Measurements from ENCODE around the gene MYH11. TPM values are rescaled to one million over a fixed set of nuclear protein-coding genes. Genes with fewer than 3 reads are reported as not detected.
"Not testable (repeated sequence)": the region's sequence is repeated elsewhere in the genome, so short reads cannot be mapped to it uniquely, and the experiment has no call there.

MYH11 gene
- total RNA-seq, 1 donor from 2014 or later, result 102 TPM

- peaks cover 5% of the 10 kb centered on the region for H3K36me3 ChIP-seq
- ATAC-seq (peak in 1 of 2 donors; percentile 34), DNase-seq (no peak)
- H3K4me3 ChIP-seq, result no peak overlapping the region
- no peak for TF ChIP-seq CTCF (IDR thresholded peaks at IDR 0.05)
- H3K27me3 ChIP-seq (ENCODE audit: low read depth), result no peaks in the 10 kb centered on the region
- intact Hi-C loops (cut with DNase I), result no loop called here
- H3K27ac ChIP-seq, result no peak overlapping the region
- peaks cover 23% of the 10 kb centered on the region for H3K4me1 ChIP-seq
- no peaks in the 10 kb centered on the region for H3K9me3 ChIP-seq
Observed at GRCh38 chr16:15658149-15658548, 198.7 kb downstream of the MYH11 start.

GRCh38 chr16:15655561-15655960, 201.3 kb downstream of the MYH11 start:
- H3K9me3 ChIP-seq; ATAC-seq; DNase-seq; H3K4me3 ChIP-seq; intact Hi-C loops (cut with DNase I); H3K36me3 ChIP-seq; H3K27ac ChIP-seq; H3K27me3 ChIP-seq (ENCODE audit: low read depth): not testable (repeated sequence)
- H3K4me1 ChIP-seq, result peaks cover 38% of the 10 kb centered on the region

- Histone ChIP-seq H3K9me3 (no peaks in the 10 kb centered on the region), H3K27ac (no peak overlapping the region), H3K4me1 (peaks cover 35% of the 10 kb centered on the region), H3K27me3 (ENCODE audit: low read depth) (no peaks in the 10 kb centered on the region), H3K4me3 (no peak overlapping the region), H3K36me3 (peaks cover 5% of the 10 kb centered on the region)
- DNase-seq (no peak), ATAC-seq (no peak)
- intact Hi-C loops (cut with DNase I), result no loop called here
- no peak for TF ChIP-seq CTCF (IDR thresholded peaks at IDR 0.05)
Observed at GRCh38 chr16:15654591-15654990, 202.2 kb downstream of the MYH11 start.

- intact Hi-C loops (cut with DNase I), result no loop called here
- Histone ChIP-seq H3K4me3 (no peak overlapping the region), H3K9me3 (no peaks in the 10 kb centered on the region), H3K27ac (no peak overlapping the region), H3K27me3 (ENCODE audit: low read depth) (no peaks in the 10 kb centered on the region), H3K36me3 (peaks cover 5% of the 10 kb centered on the region), H3K4me1 (peaks cover 30% of the 10 kb centered on the region)
- no peak for TF ChIP-seq CTCF (IDR thresholded peaks at IDR 0.05)
- DNase-seq (no peak), ATAC-seq (no peak)
Observed at GRCh38 chr16:15653227-15653626, 203.6 kb downstream of the MYH11 start.

Other genes with a start within 250 kb of the MYH11 start
- 111 TPM for gene MARF1, start 213.9 kb downstream of the MYH11 start, total RNA-seq
- gene NDE1, start 206.8 kb downstream of the MYH11 start, total RNA-seq, result 35.3 TPM
- 24.1 TPM for gene CEP20, start 31.6 kb upstream of the MYH11 start, total RNA-seq
- 47.5 TPM for gene ABCC1, start 92.6 kb upstream of the MYH11 start, total RNA-seq